K562 (cell line): Measurements from ENCODE around the gene SNRNP70. TPM values are rescaled to one million over a fixed set of nuclear protein-coding genes. Genes with fewer than 3 reads are reported as not detected.
A peak's percentile ranks its signal among the peaks of the same experiment; 100 is the strongest.

Experiments used
- CBX3 ChIP-seq, 2 experiments: IDR thresholded peaks; 1 replicate in 1 of 2; 2 replicates in 1 of 2; pipeline ENCODE4 v1.6.1; 2012; ENCODE audit warnings: inconsistent platforms in 2 of 2, low read length in 2 of 2, borderline replicate concordance in 1 of 2, control low read depth in 1 of 2
- CHD2 ChIP-seq: IDR thresholded peaks from 2 replicates; pipeline ENCODE4 v1.6.1; 2011; ENCODE audit warnings: low read depth, low read length
- CTCFL ChIP-seq: IDR thresholded peaks from 2 replicates; pipeline ENCODE4 v1.6.1; 2011; ENCODE audit warnings: borderline replicate concordance, low read depth, mild to moderate bottlenecking, moderate library complexity, low read length; ENCODE audit not compliant: insufficient read depth, poor library complexity, severe bottlenecking
- GATAD2B ChIP-seq: fragments of 450-650 bp; IDR thresholded peaks from 2 replicates; pipeline ENCODE4 v1.6.1; 2017; ENCODE audit warnings: mild to moderate bottlenecking, borderline replicate concordance
- HDAC8 ChIP-seq: fragments of 450-650 bp; IDR thresholded peaks from 2 replicates; pipeline ENCODE4 v1.6.1; 2016; ENCODE audit warnings: mild to moderate bottlenecking, missing genetic modification characterization, moderate library complexity, missing compliant biosample characterization
- MCM7 ChIP-seq, 2 experiments: fragments of 450-650 bp; IDR thresholded peaks; 2 replicates each; pipeline ENCODE4 v1.6.1; 2016 to 2018
- MTA1 ChIP-seq: fragments of 450-650 bp; IDR thresholded peaks from 2 replicates; pipeline ENCODE4 v1.6.1; 2017; ENCODE audit warnings: borderline replicate concordance
- NUFIP1 ChIP-seq: fragments of 450-650 bp; IDR thresholded peaks from 2 replicates; pipeline ENCODE4 v1.6.1; 2018; ENCODE audit not compliant: partially characterized antibody
- RAD51 ChIP-seq: fragments of 450-650 bp; IDR thresholded peaks from 2 replicates; pipeline ENCODE4 v1.7.1; 2016; ENCODE audit warnings: low read depth, mild to moderate bottlenecking, borderline replicate concordance
- RFX7 ChIP-seq: fragments of 250-450 bp; sonication (Bioruptor Pico); IDR thresholded peaks from 2 replicates; pipeline ENCODE4 v1.5.1; 2021; ENCODE audit warnings: mild to moderate bottlenecking
- TSHZ1 ChIP-seq: fragments of 250-450 bp; sonication (Bioruptor Pico); IDR thresholded peaks from 2 replicates; pipeline ENCODE4 v1.4.0; 2020; ENCODE audit warnings: mild to moderate bottlenecking, moderate library complexity
- ZEB2 ChIP-seq: fragments of 450-650 bp; IDR thresholded peaks from 2 replicates; pipeline ENCODE4 v1.6.1; 2016
- ZKSCAN8 ChIP-seq: fragments of 200-800 bp; sonication (Bioruptor generic); IDR thresholded peaks from 2 replicates; pipeline ENCODE4 v1.6.1; 2016; ENCODE audit warnings: missing genetic modification characterization, missing compliant biosample characterization
- ZNF140 ChIP-seq: fragments of 250-450 bp; sonication (Bioruptor Pico); IDR thresholded peaks from 2 replicates; pipeline ENCODE4 v1.8.0; 2021; ENCODE audit warnings: moderate library complexity, mild to moderate bottlenecking, inconsistent platforms
- ZNF395 ChIP-seq: fragments of 200-800 bp; sonication (Bioruptor generic); IDR thresholded peaks from 2 replicates; pipeline ENCODE4 v1.6.1; 2017; ENCODE audit warnings: missing genetic modification characterization, missing compliant biosample characterization
- ZNF449 ChIP-seq: fragments of 250-450 bp; sonication (Bioruptor Pico); IDR thresholded peaks from 2 replicates; pipeline ENCODE4 v1.8.0; 2022; ENCODE audit warnings: moderate library complexity, mild to moderate bottlenecking, inconsistent platforms
- ZNF655 ChIP-seq: fragments of 250-450 bp; sonication (Bioruptor Pico); IDR thresholded peaks from 2 replicates; pipeline ENCODE4 v1.5.0; 2021
- polyA plus RNA-seq, 8 experiments: library from polyadenylated mRNA; depleted of rRNA in 4 of 8; stranded (reverse) in 5 of 8; unstranded in 3 of 8; fragments of >200 nt; fragmentation: Nextera tagmentation in 2 of 8; fragmentation: Illumina TruSeq in 1 of 8; extraction: Ambion mirVana in 2 of 8; extraction: Trizol in 1 of 8; gene quantifications; 2 replicates each; pipeline versions ENCODE4 v1.2.1 to v1.2.3, GENCODE V29; 2011 to 2014; ENCODE audit warnings: inconsistent platforms in 1 of 8, missing spikeins in 1 of 8
- total RNA-seq, 7 experiments: library from RNA; depleted of rRNA in 6 of 7; stranded (reverse); fragments of >200 nt in 6 of 7; fragmentation: Illumina TruSeq in 2 of 7; extraction: Trizol in 2 of 7; gene quantifications; 2 replicates each; pipeline versions ENCODE4 v1.2.1 to v1.2.3, GENCODE V29; 2011 to 2021; ENCODE audit warnings: low replicate concordance in 1 of 7

SNRNP70 gene
- total and polyA plus RNA-seq, 9 of the 15 experiments (the other 6 are each of a cell fraction or from before 2014, with no cell fraction given): 2.8 to 496 (median 136) TPM

GRCh38 chr19:49085020-49085867, at the start of gene SNRNP70 (continued):
- TF ChIP-seq ZNF140: no peak
- TF ChIP-seq MTA1: 0 out of 2 replicates have a peak, but pooled peaks have one; percentile 62
- TF ChIP-seq NUFIP1: no peak
- TF ChIP-seq HDAC8 (tag): 0 out of 2 replicates have a peak, but pooled peaks have one; percentile 67
- no peak for TF ChIP-seq TSHZ1 (CRISPR knock-in tag)
- no peak for TF ChIP-seq ZNF655
- TF ChIP-seq MCM7 (IDR thresholded peaks at IDR 0.05): no peak
- peak; percentile 95 for TF ChIP-seq CHD2
- TF ChIP-seq CTCFL: no peak
- TF ChIP-seq RFX7 (CRISPR knock-in tag): no peak
- TF ChIP-seq RAD51: no peak
- no peak for TF ChIP-seq ZKSCAN8
- no peak; the same call in 1 of the 2 replicates for TF ChIP-seq GATAD2B
- TF ChIP-seq ZNF449 (CRISPR knock-in tag): no peak
- TF ChIP-seq CBX3 (IDR thresholded peaks at IDR 0.05; ENCODE audit: borderline replicate concordance in 1 of 2, low read length in 2 of 2): no peak; a peak in 1 of 3 replicates
- TF ChIP-seq ZEB2: no peak
- no peak for TF ChIP-seq ZNF395 (CRISPR knock-in tag)
